Stimulated activated CD4-positive, alpha-beta T cell treated with anti-CD3 and anti-CD28 coated beads, Interleukin-4, amount 100 ng/mL, for 24 hours (primary cell): ENCODE results near the gene CORO2B.
"Not testable (repeated sequence)": the region's sequence is repeated elsewhere in the genome, so short reads cannot be mapped to it uniquely, and the experiment has no call there.

ENCODE experiments used
- DNase-seq: peaks from one replicate; pipeline ENCODE4 v3.0.0-alpha.2; 2020

Gene CORO2B

GRCh38 chr15:68631601-68632051, 52.8 kb downstream of the CORO2B start:
- DNase-seq = no peak

- DNase-seq = no peak
Measured at GRCh38 chr15:68632101-68632500, 53.3 kb downstream of the CORO2B start.

GRCh38 chr15:68633231-68634121, 54.7 kb downstream of the CORO2B start:
- no peak for DNase-seq

DNA sequence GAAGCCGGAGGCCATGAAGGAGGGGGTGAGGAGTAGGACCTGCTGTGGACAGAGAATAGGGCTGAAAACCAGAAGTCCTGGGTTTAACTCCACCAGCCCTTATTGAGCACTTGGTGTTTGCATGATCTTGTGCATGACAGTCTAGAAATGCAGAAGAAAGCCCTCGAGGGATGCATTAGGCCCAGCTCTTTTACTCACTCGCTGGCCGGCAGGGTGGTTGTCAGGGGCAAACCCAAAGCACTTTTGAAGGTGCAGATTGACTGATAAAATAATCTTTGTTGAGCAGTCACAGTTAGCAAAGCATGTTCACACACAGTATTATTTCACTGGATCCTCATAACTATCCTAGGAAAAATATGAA, 55.3 kb downstream of the CORO2B start:
- DNase-seq = no peak

DNA sequence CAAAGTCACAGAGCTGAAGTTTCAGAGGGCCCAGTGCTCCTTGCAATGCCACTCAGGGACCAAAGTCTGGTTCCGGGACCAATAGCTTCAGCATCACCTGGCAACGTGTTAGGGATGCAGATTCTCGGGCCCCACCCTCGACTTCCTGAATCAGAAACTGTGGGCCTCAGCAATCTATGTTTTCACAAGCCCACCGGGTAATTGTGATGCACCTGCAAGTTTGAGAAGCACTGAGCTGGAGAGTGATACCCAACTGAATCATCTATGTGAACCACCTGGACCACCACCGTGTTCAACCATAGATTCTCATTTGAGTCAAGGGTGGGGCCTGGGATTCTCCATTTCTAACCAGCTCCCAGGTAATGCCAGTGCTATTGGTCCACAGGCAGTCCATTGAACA, 55.7 kb downstream of the CORO2B start:
- no peak for DNase-seq

GRCh38 chr15:68635141-68635540, 56.3 kb downstream of the CORO2B start:
- no peak for DNase-seq

GRCh38 chr15:68636256-68636655, 57.5 kb downstream of the CORO2B start:
- no peak for DNase-seq

DNA sequence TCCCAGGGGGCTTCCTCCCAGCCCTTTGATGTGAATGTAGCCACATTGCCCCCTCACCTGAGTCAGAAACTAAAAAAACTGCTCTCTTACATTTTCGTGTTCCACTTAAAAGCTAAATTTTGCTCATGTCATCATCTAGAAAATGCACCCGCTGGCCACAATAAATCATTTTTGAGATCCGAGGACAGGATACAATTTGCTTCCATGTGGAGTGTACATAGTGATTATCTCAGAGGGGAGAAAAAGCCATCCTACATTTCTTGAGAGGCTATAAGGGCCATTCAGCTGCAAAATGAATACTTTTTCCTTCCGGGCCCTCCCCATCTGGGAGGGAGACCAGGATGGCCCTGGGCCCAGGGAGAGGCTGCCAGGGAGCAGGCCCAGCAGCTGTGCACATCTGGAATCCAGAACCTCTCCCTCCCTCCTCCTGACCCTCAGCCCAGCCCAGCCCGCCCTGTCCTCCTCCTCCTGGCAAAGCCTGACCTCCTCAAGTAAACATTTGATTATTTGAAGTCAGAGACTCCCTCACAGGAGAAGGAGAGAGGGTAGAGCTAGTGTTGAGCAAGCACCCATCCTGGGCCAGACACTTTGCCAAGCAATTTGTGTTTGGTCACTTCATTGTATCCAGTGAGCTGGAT, 59.1 kb downstream of the CORO2B start:
- DNase-seq = no peak

- DNase-seq = no peak
Measured at GRCh38 chr15:68638953-68639515, 60.2 kb downstream of the CORO2B start.

GRCh38 chr15:68639926-68640600, 61.3 kb downstream of the CORO2B start:
- DNase-seq = no peak

DNA sequence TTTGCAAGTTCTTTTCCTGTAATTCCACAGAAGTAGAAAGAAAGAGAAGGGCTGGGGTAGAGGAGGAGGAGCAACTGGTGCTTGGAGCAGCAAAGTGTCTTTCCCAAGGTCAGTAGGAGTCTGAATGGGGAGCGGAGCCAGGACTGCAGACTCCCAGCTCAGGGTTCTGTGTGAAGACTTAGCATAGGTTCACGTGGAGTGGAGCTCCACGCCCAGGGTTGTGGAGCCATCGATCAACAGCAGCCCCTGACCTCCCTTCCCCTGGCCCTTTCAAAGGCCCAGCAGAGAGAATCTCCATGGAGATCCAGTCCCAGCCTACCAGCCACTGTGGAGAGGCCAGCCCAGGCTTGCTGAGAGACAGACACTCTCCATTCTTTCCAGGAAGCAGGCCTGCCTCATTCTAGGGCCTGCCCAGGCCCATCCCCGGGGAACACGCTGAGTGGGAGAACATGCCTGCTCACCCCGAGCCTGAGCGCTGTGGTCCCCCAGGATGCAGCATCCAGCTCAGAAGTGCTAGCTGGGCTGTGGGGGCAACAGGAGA, 62.1 kb downstream of the CORO2B start:
- no peak for DNase-seq

- DNase-seq = no peak
Measured at GRCh38 chr15:68641376-68641775, 62.6 kb downstream of the CORO2B start.

GRCh38 chr15:68642491-68642845, 63.7 kb downstream of the CORO2B start:
- DNase-seq = no peak

GRCh38 chr15:68643216-68643830, 64.5 kb downstream of the CORO2B start:
- no peak for DNase-seq

DNA sequence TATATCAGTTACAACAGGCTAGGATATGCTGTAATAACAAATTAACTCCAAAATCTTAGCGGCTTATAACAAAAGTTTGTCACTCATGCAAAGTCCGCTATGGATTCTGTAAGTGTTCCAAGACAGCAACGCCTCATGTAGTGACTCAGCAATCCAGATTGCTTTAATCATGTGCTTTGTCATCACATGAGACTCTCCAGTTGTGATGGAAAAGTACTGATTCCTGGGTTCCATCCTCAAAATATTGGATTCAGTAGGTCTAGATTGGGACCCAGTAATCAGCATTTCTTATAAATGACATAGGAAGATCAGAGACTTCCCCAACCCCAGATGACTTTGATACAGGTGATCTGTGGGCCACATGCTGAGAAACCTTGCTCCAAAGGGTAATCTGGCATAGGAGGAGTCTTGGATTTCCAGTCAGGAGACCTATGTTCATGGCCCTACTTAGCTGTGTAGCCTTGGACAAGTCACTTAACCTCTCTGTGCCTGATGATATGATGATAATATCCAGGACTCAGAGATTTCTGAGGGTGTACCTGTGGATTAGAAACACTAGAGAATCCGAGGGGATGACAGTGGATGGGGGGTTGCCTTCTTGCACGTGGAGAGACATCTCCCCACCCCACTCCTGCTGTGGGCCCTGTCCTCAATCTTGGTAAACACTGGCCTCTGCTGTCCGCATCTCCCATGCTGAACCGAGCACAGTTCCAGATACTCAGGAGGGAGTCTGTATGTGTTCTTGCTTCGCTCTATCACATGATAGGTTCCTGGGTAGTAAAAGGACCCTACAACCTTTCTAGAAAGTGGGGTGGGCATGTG, 65.5 kb downstream of the CORO2B start:
- DNase-seq = no peak

- no peak for DNase-seq
Measured at GRCh38 chr15:68644996-68645395, 66.2 kb downstream of the CORO2B start.

DNA sequence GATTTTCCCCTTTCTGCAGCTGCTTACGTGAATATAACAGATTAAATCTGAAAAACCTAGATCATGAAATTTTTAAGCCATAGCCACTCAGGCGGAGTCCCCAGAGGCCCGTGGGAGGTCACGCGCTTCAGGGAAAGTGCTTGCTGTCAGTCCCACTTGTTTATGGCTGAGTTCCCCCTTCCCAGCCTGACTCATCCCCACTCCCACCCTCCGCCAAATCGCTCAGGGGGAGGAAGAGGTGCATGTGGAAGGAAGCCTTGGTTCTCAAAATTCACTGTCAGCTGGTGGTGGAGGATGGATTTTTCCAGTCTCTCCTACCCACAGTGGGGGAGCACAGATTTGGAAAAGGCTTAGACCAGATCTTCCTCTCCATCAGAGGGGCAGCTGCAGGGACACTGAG, 67.4 kb downstream of the CORO2B start:
- no peak for DNase-seq

DNA sequence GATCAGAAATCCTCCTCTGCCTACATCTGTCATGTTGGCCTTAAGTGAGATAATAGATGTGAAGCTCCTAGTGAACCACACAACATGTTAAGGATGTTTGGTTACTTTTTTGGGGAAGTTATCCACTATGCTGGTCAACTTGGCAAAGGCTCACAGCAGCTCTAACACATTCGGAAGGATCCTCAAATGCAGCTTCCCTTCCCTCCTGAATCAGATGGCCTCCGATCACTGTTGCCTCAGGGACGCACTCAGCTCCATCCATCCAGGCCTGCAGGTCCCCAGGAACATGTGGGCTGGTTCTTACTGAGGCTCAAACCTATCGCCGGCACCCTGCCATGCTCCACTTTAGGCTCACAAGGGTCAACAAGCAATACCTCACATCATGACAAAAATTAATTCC, 67.9 kb downstream of the CORO2B start:
- no peak for DNase-seq

DNA sequence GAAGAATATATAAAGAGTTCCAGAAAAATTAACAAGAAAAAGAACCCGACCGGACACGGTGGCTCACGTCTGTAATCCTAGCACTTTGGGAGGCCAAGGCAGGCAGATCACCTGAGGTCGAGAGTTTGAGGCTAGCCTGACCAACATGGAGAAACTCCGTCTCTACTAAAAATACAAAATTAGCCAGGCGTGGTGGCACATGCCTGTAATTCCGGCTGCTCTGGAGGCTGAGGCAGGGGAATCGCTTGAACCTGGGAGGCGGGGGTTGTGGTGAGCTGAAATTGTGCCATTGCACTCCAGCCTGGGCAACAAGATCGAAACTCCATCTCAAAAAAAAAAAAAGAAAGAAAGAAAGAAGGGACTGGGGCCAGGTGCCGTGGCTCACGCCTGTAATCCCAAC, 68.6 kb downstream of the CORO2B start:
- not testable (repeated sequence) for DNase-seq

- DNase-seq = peak; percentile 44
Measured at GRCh38 chr15:68650901-68651709, 72.3 kb downstream of the CORO2B start.

GRCh38 chr15:68651916-68652525, 73.2 kb downstream of the CORO2B start:
- DNase-seq = no peak
